ENCODE data around the gene C1orf94. TPM values are rescaled to one million over a fixed set of nuclear protein-coding genes. Genes with fewer than 3 reads are reported as not detected.

C1orf94 gene, protein sequence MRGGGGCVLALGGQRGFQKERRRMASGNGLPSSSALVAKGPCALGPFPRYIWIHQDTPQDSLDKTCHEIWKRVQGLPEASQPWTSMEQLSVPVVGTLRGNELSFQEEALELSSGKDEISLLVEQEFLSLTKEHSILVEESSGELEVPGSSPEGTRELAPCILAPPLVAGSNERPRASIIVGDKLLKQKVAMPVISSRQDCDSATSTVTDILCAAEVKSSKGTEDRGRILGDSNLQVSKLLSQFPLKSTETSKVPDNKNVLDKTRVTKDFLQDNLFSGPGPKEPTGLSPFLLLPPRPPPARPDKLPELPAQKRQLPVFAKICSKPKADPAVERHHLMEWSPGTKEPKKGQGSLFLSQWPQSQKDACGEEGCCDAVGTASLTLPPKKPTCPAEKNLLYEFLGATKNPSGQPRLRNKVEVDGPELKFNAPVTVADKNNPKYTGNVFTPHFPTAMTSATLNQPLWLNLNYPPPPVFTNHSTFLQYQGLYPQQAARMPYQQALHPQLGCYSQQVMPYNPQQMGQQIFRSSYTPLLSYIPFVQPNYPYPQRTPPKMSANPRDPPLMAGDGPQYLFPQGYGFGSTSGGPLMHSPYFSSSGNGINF
- total RNA-seq (2013; cell fraction: nucleolus; rRNA removed): not detected in 2 replicates
- total RNA-seq (2014; rRNA removed): not detected in 2 replicates
- not detected in 2 replicates for total RNA-seq (2014; rRNA removed; fragmentation: Illumina TruSeq; extraction: Trizol)
- total RNA-seq (2021): not detected in 2 replicates
- polyA plus RNA-seq (2011; ENCODE audit: low read depth): not detected
- not detected in 2 replicates for polyA plus RNA-seq (2011; rRNA removed)
- polyA plus RNA-seq (2011; cell fraction: cytosol; rRNA removed): not detected in 2 replicates
- polyA plus RNA-seq (2011; cell fraction: nucleus; rRNA removed): not detected in 2 replicates
- polyA plus RNA-seq (2012): not detected in 2 replicates
- not detected in 2 replicates for polyA plus RNA-seq (2014; fragmentation: Illumina TruSeq; extraction: Trizol)
- not detected for polyA plus RNA-seq (2014; fragmentation: Nextera tagmentation; extraction: Ambion mirVana)
- not detected in 2 replicates for polyA plus RNA-seq (2014; rRNA removed)
- not detected for polyA plus RNA-seq (2016; fragmentation: Nextera tagmentation; extraction: Ambion mirVana)
- polyA minus RNA-seq (2011; rRNA and poly(A)+ RNA removed): not detected in 2 replicates
- not detected in 2 replicates for polyA minus RNA-seq (2011; cell fraction: cytosol; rRNA and poly(A)+ RNA removed)
- polyA minus RNA-seq (2011; cell fraction: nucleus; rRNA and poly(A)+ RNA removed): not detected in 2 replicates
- Bru-seq, nascent RNA: not detected
- not detected for BruChase-seq, experiment 1, labeled RNA remaining after a 6-hour chase
- not detected for BruChase-seq, experiment 2, labeled RNA remaining after a 2-hour chase
- long read RNA-seq, experiment 1: 0 reads
- long read RNA-seq, experiment 2: 0 reads

DNA sequence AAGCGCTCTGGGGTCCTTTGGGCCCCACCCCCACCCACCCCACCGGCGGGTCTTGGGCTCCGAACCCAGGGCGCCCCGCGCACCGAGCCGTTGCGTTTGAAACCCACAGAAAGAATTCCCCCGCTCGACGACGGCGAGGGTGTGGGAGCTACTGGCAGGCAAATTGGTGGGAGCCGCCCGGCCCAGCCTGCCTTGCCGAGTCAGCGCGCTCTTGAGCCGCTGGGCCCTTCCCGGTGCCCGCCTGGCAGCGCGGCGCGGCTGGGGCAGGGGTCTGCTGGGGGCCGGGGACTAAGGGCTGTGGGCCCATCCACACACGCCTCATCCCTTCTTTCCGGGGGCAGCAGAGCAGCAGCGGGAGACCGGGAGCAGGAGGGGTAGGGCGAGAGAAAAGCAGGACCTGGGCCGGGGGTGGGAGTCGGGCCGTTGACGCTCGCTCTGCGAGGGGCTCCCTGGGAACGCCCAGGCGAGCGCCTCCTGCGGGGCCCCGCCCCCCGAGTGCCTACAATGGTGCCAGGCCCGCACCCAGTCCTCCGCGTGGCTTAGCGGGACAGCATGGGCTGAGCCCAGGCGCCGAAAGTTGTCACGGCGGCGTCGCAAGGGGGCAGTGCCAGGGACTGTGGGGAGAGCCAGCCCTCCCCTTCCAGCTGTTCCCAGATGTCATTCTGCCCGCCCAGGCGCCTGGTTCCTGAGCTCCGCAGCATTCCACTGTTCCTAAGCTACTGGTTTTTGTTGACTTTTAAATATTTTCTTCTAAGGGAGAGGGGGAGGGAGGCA lies at the start of gene C1orf94:
Gene C1orf94 (plus strand): TSS at position 78 of the 774 bp plus-strand sequence. CDS start 883 bp downstream, outside the sequence.
- WGBS (ENCODE audit: insufficient coverage, insufficient replicate concordance, low lambda C conversion rate, missing lambda C conversion rate): 47% methylated on average over 41 of the region's 58 CpGs
- ChIA-PET POLR2A (no interaction called here), RAD21 (ENCODE audit: unreplicated experiment) (no interaction called here), CTCF (no interaction called here), SMC1A (ENCODE audit: uncharacterized antibody, unreplicated experiment) (no interaction called here)
- H3K9ac ChIP-seq (ENCODE audit: control insufficient read depth, insufficient read depth, low read length): no peak within 1 kb of the TSS
- no peak within 1 kb of the TSS for H3K4me3 ChIP-seq
- H3K27ac ChIP-seq (ENCODE audit: control insufficient read depth, insufficient read depth): no peak within 1 kb of the TSS
- BruUV-seq (replicated peaks): no TSS peak
- no peak within 1 kb of the TSS for H3K4me2 ChIP-seq (ENCODE audit: control insufficient read depth, insufficient read depth)
- H4K20me1 ChIP-seq (ENCODE audit: control insufficient read depth, insufficient read depth): no peaks in the 10 kb centered on the region
- DNase-seq (ENCODE audit: low read depth, low spot score): no peak
- no peak for ATAC-seq
- intact Hi-C loops (cut with micrococcal nuclease; ENCODE audit: unreplicated experiment) (no loop called here), in situ Hi-C loops (cut with MboI) (no loop called here)
- no peaks in the 10 kb centered on the region for H3K79me2 ChIP-seq (ENCODE audit: control insufficient read depth, insufficient read depth, low read length)
- H3K4me1 ChIP-seq (ENCODE audit: control insufficient read depth, insufficient read depth, low read length): no peaks in the 10 kb centered on the region
- no peaks in the 10 kb centered on the region for H3K9me3 ChIP-seq (replicated peaks; ENCODE audit: control insufficient read depth, insufficient read depth, low read length)
- H2AFZ ChIP-seq (ENCODE audit: control insufficient read depth, low read depth, low read length): no peak within 1 kb of the TSS
- H3K27me3 ChIP-seq (replicated peaks in 1 of 2; ENCODE audit: control insufficient read depth in 2 of 2, insufficient read depth in 2 of 2, low read length in 1 of 2): peaks cover 0 to 2% of the 10 kb centered on the region in 2 experiments; a peak in 3 of 4 replicates
- no peak for FAIRE-seq
- H3K36me3 ChIP-seq (ENCODE audit: control insufficient read depth in 2 of 2, insufficient read depth in 2 of 2, low read length in 1 of 2): no peaks in the 10 kb centered on the region
- no peak for TF ChIP-seq SP1 (IDR thresholded peaks at IDR 0.05; ENCODE audit: low read depth, low read length)
- no peak for TF ChIP-seq SIN3A (IDR thresholded peaks at IDR 0.05; ENCODE audit: low read depth, low read length)
- no peak for TF ChIP-seq ZNF217 (IDR thresholded peaks at IDR 0.05)
- TF ChIP-seq TARDBP (IDR thresholded peaks at IDR 0.05; ENCODE audit: borderline replicate concordance): no peak
- TF ChIP-seq, protein P1, sequence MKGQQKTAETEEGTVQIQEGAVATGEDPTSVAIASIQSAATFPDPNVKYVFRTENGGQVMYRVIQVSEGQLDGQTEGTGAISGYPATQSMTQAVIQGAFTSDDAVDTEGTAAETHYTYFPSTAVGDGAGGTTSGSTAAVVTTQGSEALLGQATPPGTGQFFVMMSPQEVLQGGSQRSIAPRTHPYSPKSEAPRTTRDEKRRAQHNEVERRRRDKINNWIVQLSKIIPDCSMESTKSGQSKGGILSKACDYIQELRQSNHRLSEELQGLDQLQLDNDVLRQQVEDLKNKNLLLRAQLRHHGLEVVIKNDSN (IDR thresholded peaks at IDR 0.05; ENCODE audit: borderline replicate concordance, extremely low read length, insufficient read depth, low read depth, low read length): no peak
- TF ChIP-seq ZNF207 (IDR thresholded peaks at IDR 0.05; ENCODE audit: borderline replicate concordance): no peak
- TF ChIP-seq, protein P2, sequence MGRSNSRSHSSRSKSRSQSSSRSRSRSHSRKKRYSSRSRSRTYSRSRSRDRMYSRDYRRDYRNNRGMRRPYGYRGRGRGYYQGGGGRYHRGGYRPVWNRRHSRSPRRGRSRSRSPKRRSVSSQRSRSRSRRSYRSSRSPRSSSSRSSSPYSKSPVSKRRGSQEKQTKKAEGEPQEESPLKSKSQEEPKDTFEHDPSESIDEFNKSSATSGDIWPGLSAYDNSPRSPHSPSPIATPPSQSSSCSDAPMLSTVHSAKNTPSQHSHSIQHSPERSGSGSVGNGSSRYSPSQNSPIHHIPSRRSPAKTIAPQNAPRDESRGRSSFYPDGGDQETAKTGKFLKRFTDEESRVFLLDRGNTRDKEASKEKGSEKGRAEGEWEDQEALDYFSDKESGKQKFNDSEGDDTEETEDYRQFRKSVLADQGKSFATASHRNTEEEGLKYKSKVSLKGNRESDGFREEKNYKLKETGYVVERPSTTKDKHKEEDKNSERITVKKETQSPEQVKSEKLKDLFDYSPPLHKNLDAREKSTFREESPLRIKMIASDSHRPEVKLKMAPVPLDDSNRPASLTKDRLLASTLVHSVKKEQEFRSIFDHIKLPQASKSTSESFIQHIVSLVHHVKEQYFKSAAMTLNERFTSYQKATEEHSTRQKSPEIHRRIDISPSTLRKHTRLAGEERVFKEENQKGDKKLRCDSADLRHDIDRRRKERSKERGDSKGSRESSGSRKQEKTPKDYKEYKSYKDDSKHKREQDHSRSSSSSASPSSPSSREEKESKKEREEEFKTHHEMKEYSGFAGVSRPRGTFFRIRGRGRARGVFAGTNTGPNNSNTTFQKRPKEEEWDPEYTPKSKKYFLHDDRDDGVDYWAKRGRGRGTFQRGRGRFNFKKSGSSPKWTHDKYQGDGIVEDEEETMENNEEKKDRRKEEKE (IDR thresholded peaks at IDR 0.05): no peak
- no peak for TF ChIP-seq NFXL1 (IDR thresholded peaks at IDR 0.05; ENCODE audit: borderline replicate concordance)
- no peak for TF ChIP-seq IKZF2 (IDR thresholded peaks at IDR 0.05)
- TF ChIP-seq, protein P3, sequence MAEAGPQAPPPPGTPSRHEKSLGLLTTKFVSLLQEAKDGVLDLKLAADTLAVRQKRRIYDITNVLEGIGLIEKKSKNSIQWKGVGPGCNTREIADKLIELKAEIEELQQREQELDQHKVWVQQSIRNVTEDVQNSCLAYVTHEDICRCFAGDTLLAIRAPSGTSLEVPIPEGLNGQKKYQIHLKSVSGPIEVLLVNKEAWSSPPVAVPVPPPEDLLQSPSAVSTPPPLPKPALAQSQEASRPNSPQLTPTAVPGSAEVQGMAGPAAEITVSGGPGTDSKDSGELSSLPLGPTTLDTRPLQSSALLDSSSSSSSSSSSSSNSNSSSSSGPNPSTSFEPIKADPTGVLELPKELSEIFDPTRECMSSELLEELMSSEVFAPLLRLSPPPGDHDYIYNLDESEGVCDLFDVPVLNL (IDR thresholded peaks at IDR 0.05; ENCODE audit: low read depth, low read length): no peak
- no peak for TF ChIP-seq SIX5 (IDR thresholded peaks at IDR 0.05; ENCODE audit: low read depth, low read length, severe bottlenecking)
- TF ChIP-seq, protein P4, sequence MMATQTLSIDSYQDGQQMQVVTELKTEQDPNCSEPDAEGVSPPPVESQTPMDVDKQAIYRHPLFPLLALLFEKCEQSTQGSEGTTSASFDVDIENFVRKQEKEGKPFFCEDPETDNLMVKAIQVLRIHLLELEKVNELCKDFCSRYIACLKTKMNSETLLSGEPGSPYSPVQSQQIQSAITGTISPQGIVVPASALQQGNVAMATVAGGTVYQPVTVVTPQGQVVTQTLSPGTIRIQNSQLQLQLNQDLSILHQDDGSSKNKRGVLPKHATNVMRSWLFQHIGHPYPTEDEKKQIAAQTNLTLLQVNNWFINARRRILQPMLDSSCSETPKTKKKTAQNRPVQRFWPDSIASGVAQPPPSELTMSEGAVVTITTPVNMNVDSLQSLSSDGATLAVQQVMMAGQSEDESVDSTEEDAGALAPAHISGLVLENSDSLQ (IDR thresholded peaks at IDR 0.05): no peak
- no peak for TF ChIP-seq RCOR1 (conservative IDR thresholded peaks at IDR 0.05; ENCODE audit: low read depth, low read length)

Measured in GM12878 (cell line).